GM12865 (cell line): ENCODE measurements around the gene RPL37.
"Not testable (repeated sequence)": the region's sequence is repeated elsewhere in the genome, so short reads cannot be mapped to it uniquely, and the experiment has no call there.

Experiments used
- DNase-seq: peaks from one replicate; pipeline ENCODE4 v3.0.0; 2010; ENCODE audit warnings: low read depth
- H3K4me3 ChIP-seq: 2 replicates; pipeline ENCODE4 v1.5.1; 2011; ENCODE audit warnings: mild to moderate bottlenecking, low read depth, low read length, control low read depth
- CTCF ChIP-seq: IDR thresholded peaks from 2 replicates; pipeline ENCODE4 v1.5.1; 2011; ENCODE audit warnings: low read length, control low read depth, low read depth, inconsistent platforms; ENCODE audit not compliant: insufficient read depth; ENCODE audit errors: missing control alignments

Gene RPL37

GRCh38 chr5:40871177-40871576 is 36.2 kb upstream of the RPL37 start:
- TF ChIP-seq CTCF, result no peak

GRCh38 chr5:40869384-40869783 is 34.4 kb upstream of the RPL37 start:
- no peak for DNase-seq
- no peak overlapping the region for H3K4me3 ChIP-seq
- TF ChIP-seq CTCF, result no peak

More at GRCh38 chr5:40871177-40871576, 36.2 kb upstream of the RPL37 start:
- no peak overlapping the region for H3K4me3 ChIP-seq
- no peak for DNase-seq

GRCh38 chr5:40866844-40867243 is 31.8 kb upstream of the RPL37 start:
- no peak for DNase-seq
- no peak for TF ChIP-seq CTCF
- no peak overlapping the region for H3K4me3 ChIP-seq

GRCh38 chr5:40865004-40865403 is 30.0 kb upstream of the RPL37 start:
- DNase-seq, H3K4me3 ChIP-seq: not testable (repeated sequence)

- DNase-seq, result no peak
- TF ChIP-seq CTCF, result no peak
- H3K4me3 ChIP-seq, result no peak overlapping the region
Observed at GRCh38 chr5:40860711-40861110, 25.7 kb upstream of the RPL37 start.

GRCh38 chr5:40853632-40854192 is 18.7 kb upstream of the RPL37 start:
- DNase-seq, result no peak
- no peak for TF ChIP-seq CTCF
- no peak overlapping the region for H3K4me3 ChIP-seq

- no peak for DNase-seq
- no peak overlapping the region for H3K4me3 ChIP-seq
- no peak for TF ChIP-seq CTCF
Observed at GRCh38 chr5:40847525-40847924, 12.5 kb upstream of the RPL37 start.
